OCI-LY7 (cell line): Measurements from ENCODE around the gene ELP6.

Experiments used
- EZH2phosphoT487 ChIP-seq: fragments of 200-600 bp; sonication (generic); IDR thresholded peaks from 2 replicates; pipeline ENCODE4 v1.6.1; 2018; ENCODE audit warnings: low read depth, borderline replicate concordance, mild to moderate bottlenecking, mixed run types, antibody characterized with exemption, low read length, moderate library complexity, mixed read lengths
- TF ChIP-seq, protein P1 (sequence below): fragments of 200-600 bp; sonication (generic); conservative IDR thresholded peaks from 2 replicates; pipeline ENCODE4 v1.5.1; 2014; ENCODE audit warnings: mild to moderate bottlenecking, antibody characterized with exemption, low read length, moderate library complexity, mixed read lengths

DNA sequence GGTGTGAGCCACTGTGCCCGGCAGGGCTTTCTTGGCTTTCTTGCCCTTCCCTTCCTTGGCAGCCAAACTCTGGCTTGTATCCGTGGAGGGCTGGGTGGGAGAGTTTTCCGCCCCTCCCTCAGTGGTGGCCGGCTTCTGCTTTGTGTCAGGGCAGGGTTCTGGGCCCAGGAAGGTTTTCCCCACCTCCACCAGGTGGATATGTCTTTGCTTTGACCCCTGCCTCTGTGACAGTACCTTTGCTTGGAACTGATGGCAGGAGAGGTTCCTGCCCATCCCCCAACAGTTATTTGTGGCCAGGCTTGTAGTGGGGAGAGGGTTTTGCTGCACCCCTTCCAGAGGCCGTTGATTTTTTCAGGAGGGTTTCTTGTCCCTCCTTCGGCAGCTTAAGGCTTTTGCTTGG, 40.8 kb upstream of the ELP6 start:
- TF ChIP-seq, protein P1, sequence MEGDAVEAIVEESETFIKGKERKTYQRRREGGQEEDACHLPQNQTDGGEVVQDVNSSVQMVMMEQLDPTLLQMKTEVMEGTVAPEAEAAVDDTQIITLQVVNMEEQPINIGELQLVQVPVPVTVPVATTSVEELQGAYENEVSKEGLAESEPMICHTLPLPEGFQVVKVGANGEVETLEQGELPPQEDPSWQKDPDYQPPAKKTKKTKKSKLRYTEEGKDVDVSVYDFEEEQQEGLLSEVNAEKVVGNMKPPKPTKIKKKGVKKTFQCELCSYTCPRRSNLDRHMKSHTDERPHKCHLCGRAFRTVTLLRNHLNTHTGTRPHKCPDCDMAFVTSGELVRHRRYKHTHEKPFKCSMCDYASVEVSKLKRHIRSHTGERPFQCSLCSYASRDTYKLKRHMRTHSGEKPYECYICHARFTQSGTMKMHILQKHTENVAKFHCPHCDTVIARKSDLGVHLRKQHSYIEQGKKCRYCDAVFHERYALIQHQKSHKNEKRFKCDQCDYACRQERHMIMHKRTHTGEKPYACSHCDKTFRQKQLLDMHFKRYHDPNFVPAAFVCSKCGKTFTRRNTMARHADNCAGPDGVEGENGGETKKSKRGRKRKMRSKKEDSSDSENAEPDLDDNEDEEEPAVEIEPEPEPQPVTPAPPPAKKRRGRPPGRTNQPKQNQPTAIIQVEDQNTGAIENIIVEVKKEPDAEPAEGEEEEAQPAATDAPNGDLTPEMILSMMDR = no peak
- TF ChIP-seq EZH2phosphoT487 = no peak
